ENCODE data around the gene ACOT7.
"Not testable (repeated sequence)": the region's sequence is repeated elsewhere in the genome, so short reads cannot be mapped to it uniquely, and the experiment has no call there.

Gene ACOT7

GRCh38 chr1:6310116-6310848 is 83.3 kb downstream of the ACOT7 start:
- no peak for DNase-seq (ENCODE audit: low spot score)

- no peak for DNase-seq (ENCODE audit: low spot score)
Measured at GRCh38 chr1:6309564-6309963, 84.0 kb downstream of the ACOT7 start.

GRCh38 chr1:6308449-6308848 is 85.1 kb downstream of the ACOT7 start:
- DNase-seq (ENCODE audit: low spot score) = no peak

GRCh38 chr1:6307682-6308081 is 85.9 kb downstream of the ACOT7 start:
- DNase-seq (ENCODE audit: low spot score) = not testable (repeated sequence)

- no peak for DNase-seq (ENCODE audit: low spot score)
Measured at GRCh38 chr1:6307099-6307498, 86.5 kb downstream of the ACOT7 start.

DNA sequence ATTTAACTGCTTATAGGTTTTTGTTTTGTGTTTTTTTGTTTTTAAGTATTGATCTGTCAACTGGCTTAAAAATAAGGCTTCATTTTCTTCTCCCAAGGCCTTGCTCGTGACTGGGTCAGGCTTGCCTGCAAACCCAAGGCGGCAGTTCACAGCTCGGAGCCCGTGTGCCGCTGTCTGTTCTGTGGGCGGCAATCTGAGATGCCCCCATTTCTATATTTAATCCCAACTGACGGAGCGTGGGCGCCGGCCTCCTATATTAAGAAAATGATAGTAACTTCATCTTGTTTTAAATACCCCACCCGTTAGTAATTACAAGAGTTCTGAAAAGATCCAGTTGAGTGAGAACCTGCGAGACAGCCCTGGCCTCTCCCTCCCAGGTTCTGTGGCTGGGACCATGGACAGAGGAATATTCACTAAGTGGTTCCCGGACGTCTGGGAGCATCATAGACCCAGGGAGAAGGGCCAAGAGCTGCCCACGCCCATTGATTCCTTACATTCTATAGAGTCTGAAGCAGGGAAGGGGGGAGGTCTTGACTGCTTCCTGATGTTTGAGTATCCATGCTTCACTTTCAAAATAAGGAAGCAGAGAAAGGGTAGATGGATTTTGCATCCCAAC is 90.1 kb downstream of the ACOT7 start:
- no peak for DNase-seq (ENCODE audit: low spot score)

DNA sequence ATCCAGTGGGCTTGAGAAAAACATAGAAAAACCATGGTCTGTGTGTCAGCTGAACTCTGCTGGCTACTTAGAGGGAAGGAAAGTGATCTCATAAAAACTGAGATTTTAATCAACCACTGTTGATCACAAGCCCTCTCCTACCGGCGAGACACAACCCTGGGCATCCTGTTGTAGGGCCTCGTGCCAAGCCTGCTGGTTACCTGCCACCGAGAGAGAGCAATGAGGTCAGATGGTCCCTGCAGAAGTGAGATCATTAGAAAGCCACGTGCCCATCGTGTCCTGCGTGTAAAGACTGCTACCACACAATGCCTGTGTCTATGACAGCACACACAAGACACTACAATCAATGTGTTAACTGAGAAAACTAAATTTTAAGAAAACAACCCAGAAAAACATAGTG is 91.0 kb downstream of the ACOT7 start:
- no peak for DNase-seq (ENCODE audit: low spot score)

DNA sequence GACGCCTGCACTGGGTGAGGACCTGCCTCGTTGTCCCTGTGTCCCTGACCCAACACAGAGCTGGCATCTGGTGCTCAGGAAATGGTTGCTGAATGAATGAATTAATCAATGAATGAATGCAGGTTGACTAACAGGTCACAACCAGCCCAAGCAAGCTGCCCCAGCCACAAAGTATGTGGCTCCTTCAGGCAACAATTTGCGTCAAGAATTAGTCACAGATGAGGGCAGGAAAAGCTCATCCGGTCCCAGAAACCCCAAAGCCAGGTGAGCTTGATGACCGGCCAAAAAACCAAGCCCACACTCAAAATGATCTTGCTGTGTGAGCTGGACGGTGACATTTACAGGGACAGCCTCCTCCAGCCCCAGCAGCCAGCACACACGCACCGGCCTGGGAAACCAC is 92.0 kb downstream of the ACOT7 start:
- DNase-seq (ENCODE audit: low spot score) = no peak

GRCh38 chr1:6300342-6301048 is 93.1 kb downstream of the ACOT7 start:
- no peak for DNase-seq (ENCODE audit: low spot score)

DNA sequence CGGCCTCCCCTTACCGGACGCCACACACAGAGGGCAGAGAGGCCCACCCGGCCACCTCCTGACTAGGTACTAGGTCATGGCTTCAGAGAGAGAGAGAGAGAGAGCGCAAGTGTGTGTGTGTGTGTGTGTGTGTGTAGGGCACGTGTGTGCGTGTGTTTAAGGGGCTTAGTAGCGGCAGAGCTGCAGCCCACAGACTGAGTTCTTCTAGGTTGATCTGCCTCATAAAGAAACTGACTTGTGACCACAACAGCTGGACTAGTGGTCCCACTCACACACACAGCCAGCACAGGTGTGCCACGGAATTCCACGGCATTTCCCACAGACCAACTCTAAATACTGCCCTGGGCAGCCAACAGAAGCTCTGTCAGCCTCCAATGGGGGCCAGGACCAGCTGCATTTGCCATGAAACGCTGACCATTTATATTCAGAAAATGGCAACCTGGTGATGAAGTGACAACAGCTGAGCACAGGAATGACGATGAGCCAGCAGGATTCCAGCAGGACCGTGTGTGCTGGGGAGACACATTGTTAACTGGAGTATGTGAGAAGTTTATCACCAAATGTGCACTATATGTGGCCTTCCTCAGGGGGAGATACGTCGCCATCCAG is 93.9 kb downstream of the ACOT7 start:
- no peak for DNase-seq (ENCODE audit: low spot score)

- DNase-seq (ENCODE audit: low spot score) = no peak
Measured at GRCh38 chr1:6298940-6299465, 94.6 kb downstream of the ACOT7 start.

GRCh38 chr1:6298530-6298929 is 95.0 kb downstream of the ACOT7 start:
- no peak for DNase-seq (ENCODE audit: low spot score)

GRCh38 chr1:6295910-6296309 is 97.7 kb downstream of the ACOT7 start:
- DNase-seq (ENCODE audit: low spot score) = no peak

GRCh38 chr1:6294890-6295556 is 98.5 kb downstream of the ACOT7 start:
- peak; percentile 62 for DNase-seq (ENCODE audit: low spot score)

GRCh38 chr1:6294080-6294889 is 99.3 kb downstream of the ACOT7 start:
- DNase-seq (ENCODE audit: low spot score) = no peak

DNA sequence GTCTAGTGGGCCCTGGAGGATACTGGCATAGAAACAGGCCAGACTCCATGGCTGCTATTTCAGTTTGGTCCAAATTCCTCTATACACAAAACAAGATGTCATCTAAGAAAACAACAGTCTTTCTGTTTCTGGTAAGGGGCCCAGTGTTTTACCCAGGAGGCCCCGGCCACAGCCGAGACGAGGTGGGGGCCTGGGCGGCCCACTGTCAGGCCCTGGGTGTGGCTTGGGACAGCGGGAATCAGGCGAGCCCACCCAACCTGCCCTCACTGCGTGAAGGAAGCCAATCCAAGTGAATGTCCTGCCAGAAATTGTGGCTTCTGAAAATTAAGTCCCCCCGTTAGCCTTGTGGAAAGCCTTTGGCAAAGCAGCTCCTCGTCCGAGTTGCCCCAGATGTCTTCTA is 101.5 kb downstream of the ACOT7 start:
- DNase-seq (ENCODE audit: low spot score) = no peak

DNA sequence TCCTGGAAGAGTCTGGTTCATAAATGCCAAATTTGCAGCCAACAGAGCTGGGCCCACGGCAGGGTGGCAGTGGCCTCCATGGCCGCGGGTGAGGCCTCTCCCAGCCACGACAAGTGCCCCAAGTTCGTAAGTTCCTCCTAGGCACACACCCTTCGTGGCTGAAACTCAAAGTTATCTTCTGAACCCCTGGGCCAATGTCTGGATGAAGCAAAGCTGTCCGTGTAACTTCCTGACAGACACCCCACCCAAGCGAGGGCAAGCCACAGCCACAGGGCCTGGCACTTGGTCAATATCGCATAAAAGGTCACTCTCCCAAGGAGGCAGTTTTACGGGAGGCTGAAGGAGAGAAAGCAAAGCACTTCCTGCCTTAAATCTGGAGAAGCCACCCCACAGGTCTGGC is 104.9 kb downstream of the ACOT7 start:
- no peak for DNase-seq (ENCODE audit: low spot score)

DNA sequence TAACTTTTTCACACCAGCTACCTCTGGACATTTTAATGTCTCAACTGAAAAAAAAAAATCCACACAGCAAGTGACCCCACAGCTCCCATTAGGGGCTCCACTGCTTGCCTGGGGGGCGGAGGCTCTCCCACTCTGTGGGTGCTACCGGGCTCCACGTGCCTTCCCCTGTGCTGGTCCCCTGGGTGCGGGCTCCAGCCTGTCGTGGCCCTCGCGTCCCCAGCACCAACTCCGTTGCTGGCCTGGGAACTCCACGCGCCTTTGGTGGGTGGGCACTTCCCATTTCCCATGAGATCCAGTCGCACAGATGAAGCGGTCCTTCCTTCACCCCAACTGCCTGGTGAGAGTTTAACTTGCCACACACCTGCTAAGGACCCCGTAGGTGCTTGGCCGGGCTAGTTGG is 105.5 kb downstream of the ACOT7 start:
- DNase-seq (ENCODE audit: low spot score) = no peak

- no peak for DNase-seq (ENCODE audit: low spot score)
Measured at GRCh38 chr1:6287431-6287886, 106.1 kb downstream of the ACOT7 start.

- no peak for DNase-seq (ENCODE audit: low spot score)
Measured at GRCh38 chr1:6287029-6287428, 106.5 kb downstream of the ACOT7 start.

GRCh38 chr1:6286266-6286665 is 107.3 kb downstream of the ACOT7 start:
- DNase-seq (ENCODE audit: low spot score) = no peak

Measured in HuH-7.5 (cell line).